SK-N-SH (cell line): ENCODE measurements around the gene RUFY4. TPM values are rescaled to one million over a fixed set of nuclear protein-coding genes. Genes with fewer than 3 reads are reported as not detected.

Source experiments
- CTCF ChIA-PET: fragments of 300-600, 350-600 bp; formaldehyde crosslinking; extraction: SDS; loops from one replicate; lab custom pipeline; 2021; lab: Yijun Ruan, JAX
- POLR2A ChIA-PET: fragments of 350-600 bp; sonication (Branson Sonifier 250); formaldehyde crosslinking; extraction: SDS; loops from one replicate; lab custom pipeline; 2020; ENCODE audit warnings: antibody characterized with exemption, inconsistent platforms; lab: Yijun Ruan, JAX
- DNase-seq: peaks from one replicate; pipeline ENCODE4 v3.0.0; 2012
- H2AFZ ChIP-seq: fragments of 200-600 bp; sonication (generic); 2 replicates; pipeline ENCODE4 v1.8.1; 2016; ENCODE audit warnings: antibody characterized with exemption, mild to moderate bottlenecking, low read depth
- H3F3A ChIP-seq: fragments of 200-600 bp; sonication (generic); replicated peaks from 2 replicates; pipeline ENCODE3; 2016; ENCODE audit warnings: antibody characterized with exemption, mild to moderate bottlenecking; ENCODE audit not compliant: insufficient read depth
- H3K27ac ChIP-seq, 2 experiments: fragments of 200-500 bp in 1 of 2; fragments of 200-600 bp in 1 of 2; sonication (Bioruptor generic) in 1 of 2; sonication (generic), shearing (Covaris generic) in 1 of 2; 2 replicates each; pipeline versions ENCODE4 v1.5.1 to v1.6.1; 2014 to 2016; ENCODE audit warnings: low read depth in 2 of 2, inconsistent platforms in 1 of 2, low read length in 1 of 2, mild to moderate bottlenecking in 1 of 2, mixed read lengths in 1 of 2
- H3K27me3 ChIP-seq: fragments of 200-600 bp; sonication (generic), shearing (Covaris generic); 2 replicates; pipeline ENCODE4 v1.6.1; 2016; ENCODE audit warnings: mixed run types; ENCODE audit not compliant: insufficient read depth
- H3K36me3 ChIP-seq, 2 experiments: fragments of 200-500 bp in 1 of 2; fragments of 200-600 bp in 1 of 2; sonication (Bioruptor generic) in 1 of 2; sonication (generic) in 1 of 2; replicated peaks in 1 of 2; 2 replicates each; pipeline versions ENCODE3 to v1.5.1; 2014 to 2016; ENCODE audit warnings: low read length in 1 of 2, mild to moderate bottlenecking in 1 of 2; ENCODE audit not compliant: insufficient read depth in 2 of 2, control insufficient read depth in 1 of 2
- H3K4me1 ChIP-seq, 2 experiments: fragments of 200-500 bp in 1 of 2; fragments of 200-600 bp in 1 of 2; sonication (Bioruptor generic) in 1 of 2; sonication (generic), shearing (Covaris generic) in 1 of 2; 2 replicates each; pipeline versions ENCODE4 v1.5.1 to v1.6.1; 2014 to 2016; ENCODE audit warnings: low read depth in 1 of 2, low read length in 1 of 2, mixed run types in 1 of 2; ENCODE audit not compliant: insufficient read depth in 2 of 2, control insufficient read depth in 1 of 2
- H3K4me2 ChIP-seq: fragments of 200-600 bp; sonication (generic), shearing (Covaris generic); 2 replicates; pipeline ENCODE4 v1.6.1; 2017; ENCODE audit warnings: mixed run types
- H3K4me3 ChIP-seq, 2 experiments: fragments of 200-500 bp in 1 of 2; fragments of 200-600 bp in 1 of 2; sonication (Bioruptor generic) in 1 of 2; sonication (generic), shearing (Covaris generic) in 1 of 2; 2 replicates each; pipeline versions ENCODE4 v1.5.1 to v1.8.1; 2014 to 2016; ENCODE audit warnings: low read depth in 2 of 2, inconsistent platforms in 1 of 2, low read length in 1 of 2, mild to moderate bottlenecking in 1 of 2, mixed read lengths in 1 of 2, moderate library complexity in 1 of 2
- H3K79me2 ChIP-seq: fragments of 200-600 bp; sonication (generic); 2 replicates; pipeline ENCODE4 v1.8.1; 2017; ENCODE audit warnings: mild to moderate bottlenecking; ENCODE audit not compliant: insufficient read depth
- H3K9ac ChIP-seq: fragments of 200-600 bp; sonication (generic); 2 replicates; pipeline ENCODE4 v1.6.1; 2017; ENCODE audit warnings: mixed run types
- H3K9me2 ChIP-seq: fragments of 200-600 bp; sonication (generic); 2 replicates; pipeline ENCODE4 v1.6.1; 2017; ENCODE audit warnings: mixed run types
- H3K9me3 ChIP-seq: fragments of 200-600 bp; sonication (generic); 2 replicates; pipeline ENCODE4 v1.6.1; 2017; ENCODE audit warnings: mixed run types, mild to moderate bottlenecking, moderate library complexity
- H4K20me1 ChIP-seq: fragments of 200-600 bp; sonication (generic); 2 replicates; pipeline ENCODE4 v1.6.1; 2017; ENCODE audit warnings: mild to moderate bottlenecking, mixed run types; ENCODE audit not compliant: insufficient read depth
- EP300 ChIP-seq, 2 experiments: IDR thresholded peaks; 2 replicates each; pipeline versions ENCODE4 v1.4.0 to v1.6.1; 2012; ENCODE audit warnings: borderline replicate concordance in 1 of 2, low read depth in 1 of 2, low read length in 1 of 2
- FOXJ3 ChIP-seq: sonication (generic); formaldehyde crosslinking; IDR thresholded peaks from 2 replicates; pipeline ENCODE4 v1.5.1; 2020; ENCODE audit warnings: mild to moderate bottlenecking, missing genetic modification reagents
- FOXM1 ChIP-seq: IDR thresholded peaks from 2 replicates; pipeline ENCODE4 v1.4.0; 2012; ENCODE audit warnings: low read depth, mild to moderate bottlenecking
- GABPA ChIP-seq: IDR thresholded peaks from 2 replicates; pipeline ENCODE4 v1.4.0; 2012; ENCODE audit warnings: low read depth, mild to moderate bottlenecking
- PBX3 ChIP-seq: IDR thresholded peaks from 2 replicates; pipeline ENCODE4; 2012
- REST ChIP-seq: IDR thresholded peaks from 2 replicates; pipeline ENCODE4 v1.6.1; 2012; ENCODE audit warnings: mild to moderate bottlenecking, low read depth, low read length, moderate library complexity
- RFX5 ChIP-seq: IDR thresholded peaks from 2 replicates; pipeline ENCODE4 v1.6.1; 2012; ENCODE audit warnings: mild to moderate bottlenecking, improper control_type of control experiment, low read length
- WGBS: methylation state at CpG from one replicate; pipeline ENCODE4 v1.1.6; 2017; ENCODE audit warnings: low lambda C conversion rate; 5-methylcytosine and 5-hydroxymethylcytosine counted together
- polyA plus RNA-seq, 3 experiments: library from polyadenylated mRNA; depleted of rRNA; stranded (reverse); fragments of >200 nt; gene quantifications; 2 replicates each; pipeline ENCODE4 v1.2.3, GENCODE V29; 2012
- TF ChIP-seq, protein P1 (sequence below): fragments of 150-350 bp; IDR thresholded peaks from 2 replicates; pipeline ENCODE4 v1.6.1; 2016; ENCODE audit warnings: mild to moderate bottlenecking, low read depth, low read length

Gene RUFY4
- polyA plus RNA-seq, 1 of the 3 experiments (the other 2 are of a cell fraction), result not detected

DNA sequence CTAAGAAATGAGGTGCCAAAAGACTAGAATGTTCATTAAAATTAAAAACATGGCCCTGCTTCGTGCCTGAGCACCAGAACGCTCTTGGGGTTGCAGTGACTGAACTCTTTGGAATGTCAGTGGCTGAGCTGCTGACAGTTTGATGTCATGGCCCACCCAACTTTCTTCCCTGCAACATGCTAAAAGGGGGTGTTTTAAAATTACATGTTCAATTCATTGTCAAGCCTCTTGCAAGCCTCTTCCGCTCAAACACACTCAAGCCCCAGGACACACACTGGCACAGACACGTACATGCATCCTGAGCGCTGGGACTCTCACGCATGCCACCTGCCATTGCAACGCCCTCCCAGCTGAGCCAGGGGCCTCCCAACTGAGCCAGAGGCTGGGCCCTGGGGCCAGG is 12.6 kb downstream of the RUFY4 start:
- H3K79me2 ChIP-seq, result no peaks in the 10 kb centered on the region
- no peaks in the 10 kb centered on the region for H3K36me3 ChIP-seq
- H3K4me3 ChIP-seq, result no peak overlapping the region
- WGBS, result 63% methylated on average over 7 of the region's 7 CpGs
- DNase-seq, result no peak
- POLR2A ChIA-PET, result no interaction called here
- no peak overlapping the region for H2AFZ ChIP-seq
- H3K9me3 ChIP-seq, result no peaks in the 10 kb centered on the region
- H3K4me2 ChIP-seq, result no peak overlapping the region
- H3K9me2 ChIP-seq, result no peaks in the 10 kb centered on the region
- no peaks in the 10 kb centered on the region for H3F3A ChIP-seq
- CTCF ChIA-PET, result interaction anchor here (1.0 kb wide), 1 partner anchor 13 kb away, joined by 3 read pairs; no protein-coding TSS in a partner anchor
- no peaks in the 10 kb centered on the region for H3K27me3 ChIP-seq
- H3K9ac ChIP-seq, result no peak overlapping the region
- no peaks in the 10 kb centered on the region for H3K4me1 ChIP-seq
- no peaks in the 10 kb centered on the region for H4K20me1 ChIP-seq
- TF ChIP-seq FOXM1 (no peak), EP300 (IDR thresholded peaks at IDR 0.05; ENCODE audit: borderline replicate concordance in 1 of 2, low read depth in 1 of 2, low read length in 1 of 2) (no peak), RFX5 (no peak), PBX3 (peak; percentile 44), FOXJ3 (no peak), GABPA (no peak), REST (no peak)
- TF ChIP-seq, protein P1, sequence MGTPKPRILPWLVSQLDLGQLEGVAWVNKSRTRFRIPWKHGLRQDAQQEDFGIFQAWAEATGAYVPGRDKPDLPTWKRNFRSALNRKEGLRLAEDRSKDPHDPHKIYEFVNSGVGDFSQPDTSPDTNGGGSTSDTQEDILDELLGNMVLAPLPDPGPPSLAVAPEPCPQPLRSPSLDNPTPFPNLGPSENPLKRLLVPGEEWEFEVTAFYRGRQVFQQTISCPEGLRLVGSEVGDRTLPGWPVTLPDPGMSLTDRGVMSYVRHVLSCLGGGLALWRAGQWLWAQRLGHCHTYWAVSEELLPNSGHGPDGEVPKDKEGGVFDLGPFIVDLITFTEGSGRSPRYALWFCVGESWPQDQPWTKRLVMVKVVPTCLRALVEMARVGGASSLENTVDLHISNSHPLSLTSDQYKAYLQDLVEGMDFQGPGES, result no peak
- H3K27ac ChIP-seq, result no peak overlapping the region

DNA sequence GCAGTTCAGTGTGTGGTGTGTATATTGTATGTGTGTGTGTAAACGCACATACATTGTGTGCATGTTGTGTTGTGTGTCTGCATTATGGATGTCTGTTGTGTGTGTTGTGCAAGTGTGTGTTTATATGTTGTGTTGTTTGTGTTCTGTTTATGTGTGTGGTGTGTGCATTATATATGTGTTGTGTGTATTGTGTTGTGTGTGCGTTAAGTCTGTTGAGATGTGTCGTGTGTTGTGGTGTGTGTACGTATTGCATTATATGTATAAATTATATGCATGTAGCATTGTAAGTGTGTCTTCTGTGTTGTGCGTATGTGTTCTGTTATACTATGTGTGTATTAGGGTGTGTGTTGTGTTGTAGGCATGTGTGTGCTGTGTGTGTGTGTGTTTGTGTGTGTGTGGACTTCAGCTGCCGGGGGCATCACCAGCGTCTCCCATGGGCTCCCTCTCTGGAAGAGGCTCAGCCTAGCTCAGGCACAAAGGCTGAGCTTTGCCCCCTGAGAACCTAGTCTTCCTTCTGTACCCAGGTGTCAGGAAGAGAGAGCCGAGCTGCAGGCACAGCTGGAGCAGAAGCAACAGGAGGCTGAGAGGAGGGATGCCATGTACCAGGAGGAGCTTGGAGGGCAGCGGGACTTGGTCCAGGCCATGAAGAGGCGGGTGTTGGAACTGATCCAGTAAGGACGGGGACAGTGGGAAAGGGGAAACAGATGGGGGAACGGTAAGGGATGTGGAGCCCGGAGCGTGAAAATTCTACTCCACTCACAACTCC is 13.7 kb downstream of the RUFY4 start:
- Histone ChIP-seq H3K9ac (no peak overlapping the region), H3K9me3 (peaks cover 3% of the 10 kb centered on the region; the same call in 1 of the 2 replicates), H3K27ac (no peak overlapping the region), H3K4me3 (no peak overlapping the region), H4K20me1 (no peaks in the 10 kb centered on the region), H3F3A (no peaks in the 10 kb centered on the region), H3K9me2 (no peaks in the 10 kb centered on the region), H3K4me2 (no peak overlapping the region), H2AFZ (no peak overlapping the region), H3K4me1 (no peaks in the 10 kb centered on the region), H3K36me3 (no peaks in the 10 kb centered on the region), H3K79me2 (no peaks in the 10 kb centered on the region), H3K27me3 (no peaks in the 10 kb centered on the region)
- ChIA-PET POLR2A (no interaction called here), CTCF (interaction anchor here (1.0 to 1.3 kb wide), 2 partner anchors 9 to 14 kb away, joined by 3 read pairs; no protein-coding TSS in a partner anchor)
- WGBS, result 47% methylated on average over 14 of the region's 14 CpGs
- peak; percentile 32 for DNase-seq
- TF ChIP-seq, protein P1, result no peak
